Hepatocyte (in vitro differentiated cells): Measurements from ENCODE around the gene DENND1A. TPM values are rescaled to one million over a fixed set of nuclear protein-coding genes. Genes with fewer than 3 reads are reported as not detected.

ENCODE experiments used
- DNase-seq: peaks from one replicate; pipeline ENCODE4 v3.0.0-alpha.2; 2016; ENCODE audit warnings: low spot score
- H2AFZ ChIP-seq: fragments of 200-600 bp; sonication (generic); 2 replicates; pipeline ENCODE4 v1.6.0; 2016; ENCODE audit warnings: antibody characterized with exemption, mild to moderate bottlenecking
- H3K27ac ChIP-seq: fragments of 200-600 bp; sonication (generic); 2 replicates; pipeline ENCODE4 v1.5.1; 2016; ENCODE audit warnings: mild to moderate bottlenecking
- H3K27me3 ChIP-seq: fragments of 200-600 bp; sonication (generic); 2 replicates; pipeline ENCODE4 v1.6.1; 2016
- H3K36me3 ChIP-seq: fragments of 200-600 bp; sonication (generic); replicated peaks from 2 replicates; pipeline ENCODE4 v1.5.1; 2016; ENCODE audit warnings: low read depth; ENCODE audit not compliant: insufficient read depth
- H3K4me1 ChIP-seq: fragments of 200-600 bp; sonication (generic); 2 replicates; pipeline ENCODE4 v1.5.1; 2016; ENCODE audit warnings: mild to moderate bottlenecking, moderate library complexity; ENCODE audit not compliant: insufficient read depth
- H3K4me2 ChIP-seq: fragments of 200-600 bp; sonication (generic); 2 replicates; pipeline ENCODE4 v1.6.0; 2016
- H3K4me3 ChIP-seq: fragments of 200-600 bp; sonication (generic); 2 replicates; pipeline ENCODE4 v1.5.1; 2016; ENCODE audit warnings: mild to moderate bottlenecking
- H3K79me2 ChIP-seq: fragments of 200-600 bp; sonication (generic); 2 replicates; pipeline ENCODE4 v1.6.0; 2017; ENCODE audit warnings: mild to moderate bottlenecking
- H3K9me2 ChIP-seq: fragments of 200-600 bp; sonication (generic); replicated peaks from 2 replicates; pipeline ENCODE4 v1.6.0; 2017; ENCODE audit warnings: mild to moderate bottlenecking; ENCODE audit not compliant: insufficient read depth
- H3K9me3 ChIP-seq: fragments of 200-600 bp; sonication (generic); 2 replicates; pipeline ENCODE4 v1.5.1; 2016; ENCODE audit warnings: low read depth, mild to moderate bottlenecking
- H4K20me1 ChIP-seq: fragments of 200-600 bp; sonication (generic); 2 replicates; pipeline ENCODE4 v1.6.0; 2016; ENCODE audit warnings: mild to moderate bottlenecking; ENCODE audit not compliant: insufficient read depth, poor library complexity, severe bottlenecking
- CTCF ChIP-seq: fragments of 200-600 bp; sonication (generic); IDR thresholded peaks from 2 replicates; pipeline ENCODE4 v1.5.1; 2016; ENCODE audit warnings: antibody characterized with exemption, mild to moderate bottlenecking; ENCODE audit not compliant: poor library complexity
- EZH2 ChIP-seq: fragments of 200-600 bp; sonication (generic); IDR thresholded peaks from 2 replicates; pipeline ENCODE4 v1.6.1; 2016; ENCODE audit warnings: antibody characterized with exemption, mild to moderate bottlenecking, borderline replicate concordance
- EZH2phosphoT487 ChIP-seq: fragments of 200-600 bp; sonication (generic); IDR thresholded peaks from one replicate; pipeline ENCODE4 v1.6.1; 2018; ENCODE audit warnings: antibody characterized with exemption, mild to moderate bottlenecking, low read depth, moderate library complexity; ENCODE audit not compliant: unreplicated experiment, severe bottlenecking
- WGBS: methylation state at CpG from one replicate; pipeline ENCODE4 v1.1.6; 2016; ENCODE audit warnings: low lambda C conversion rate; ENCODE audit errors: missing lambda C conversion rate; 5-methylcytosine and 5-hydroxymethylcytosine counted together
- polyA plus RNA-seq: library from polyadenylated mRNA; unstranded; fragments of >200 nt; fragmentation: Nextera tagmentation; extraction: Ambion mirVana; gene quantifications from 2 replicates; pipeline ENCODE4 v1.2.1, GENCODE V29; 2016
- total RNA-seq: library from RNA; depleted of rRNA; stranded (reverse); fragments of >200 nt; gene quantifications from 2 replicates; pipeline ENCODE4 v1.2.3, GENCODE V29; 2014

The DENND1A gene
- total and polyA plus RNA-seq, 2 experiments from 2014 or later, result 24.0 to 28.9 TPM

GRCh38 chr9:123373447-123373923 lies 556.4 kb downstream of the DENND1A start:
- Histone ChIP-seq H3K9me3 (no peaks in the 10 kb centered on the region), H2AFZ (no peak overlapping the region), H3K4me2 (peak overlapping the region; percentile 61), H3K4me1 (peaks cover 42% of the 10 kb centered on the region), H3K27ac (no peak overlapping the region), H3K79me2 (no peaks in the 10 kb centered on the region), H3K27me3 (peaks cover 26% of the 10 kb centered on the region), H4K20me1 (no peaks in the 10 kb centered on the region), H3K36me3 (no peaks in the 10 kb centered on the region), H3K9me2 (no peaks in the 10 kb centered on the region), H3K4me3 (no peak overlapping the region)
- DNase-seq, result no peak
- WGBS, result 24% methylated on average over 31 of the region's 60 CpGs
- TF ChIP-seq EZH2, result peak; percentile 26
- no peak for TF ChIP-seq EZH2phosphoT487
- TF ChIP-seq CTCF, result no peak

DNA sequence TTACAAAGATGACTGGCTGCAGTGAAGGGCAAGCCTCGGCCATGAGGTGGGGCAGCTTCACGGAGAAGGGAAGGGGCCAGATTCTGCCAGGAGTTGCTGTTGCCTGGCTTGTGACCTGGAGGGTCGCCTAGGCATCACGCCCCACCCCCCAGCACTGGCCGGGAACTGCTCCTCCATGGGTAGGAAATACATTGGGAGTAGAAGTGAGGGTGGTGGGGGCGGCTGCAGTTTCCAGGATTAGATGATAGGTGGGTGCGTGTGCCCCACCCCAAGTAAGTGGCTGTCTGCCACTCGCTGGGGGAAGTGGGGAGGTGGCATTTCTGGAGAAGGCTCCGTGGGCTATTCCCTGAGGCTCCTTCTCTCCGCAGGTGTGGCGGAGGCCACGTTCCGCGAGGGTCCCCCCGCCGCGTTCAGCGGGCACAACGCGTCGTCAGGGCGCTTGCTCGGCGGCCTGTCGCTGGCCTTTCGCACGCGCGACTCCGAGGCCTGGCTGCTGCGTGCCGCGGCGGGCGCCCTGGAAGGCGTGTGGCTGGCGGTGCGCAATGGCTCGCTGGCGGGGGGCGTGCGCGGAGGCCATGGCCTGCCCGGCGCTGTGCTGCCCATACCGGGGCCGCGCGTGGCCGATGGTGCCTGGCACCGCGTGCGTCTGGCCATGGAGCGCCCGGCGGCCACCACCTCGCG lies 557.0 kb downstream of the DENND1A start:
- Histone ChIP-seq H3K9me3 (no peaks in the 10 kb centered on the region), H2AFZ (no peak overlapping the region), H3K4me1 (peaks cover 42% of the 10 kb centered on the region), H3K27ac (no peak overlapping the region), H4K20me1 (no peaks in the 10 kb centered on the region), H3K4me3 (no peak overlapping the region), H3K27me3 (peaks cover 26% of the 10 kb centered on the region), H3K36me3 (no peaks in the 10 kb centered on the region), H3K79me2 (no peaks in the 10 kb centered on the region), H3K4me2 (peak overlapping the region; percentile 61), H3K9me2 (no peaks in the 10 kb centered on the region)
- no peak for TF ChIP-seq EZH2phosphoT487
- TF ChIP-seq CTCF, result no peak
- no peak for TF ChIP-seq EZH2
- 41% methylated on average over 57 of the region's 58 CpGs for WGBS
- DNase-seq, result no peak

- Histone ChIP-seq H3K4me2 (no peak overlapping the region), H3K36me3 (no peaks in the 10 kb centered on the region), H3K9me3 (no peaks in the 10 kb centered on the region), H3K4me3 (no peak overlapping the region), H3K27me3 (peaks cover 26% of the 10 kb centered on the region), H3K79me2 (no peaks in the 10 kb centered on the region), H3K27ac (no peak overlapping the region), H3K4me1 (peaks cover 33% of the 10 kb centered on the region), H4K20me1 (no peaks in the 10 kb centered on the region), H2AFZ (no peak overlapping the region), H3K9me2 (no peaks in the 10 kb centered on the region)
- no peak for DNase-seq
- TF ChIP-seq EZH2phosphoT487 (no peak), EZH2 (no peak), CTCF (no peak)
- 93% methylated on average over 14 of the region's 14 CpGs for WGBS
Measured at GRCh38 chr9:123371805-123372590, 557.9 kb downstream of the DENND1A start.
